IMR-90 (cell line): ENCODE data around the gene TRAPPC12.

ENCODE experiments used
- CTCF ChIP-seq: conservative IDR thresholded peaks from 2 replicates; pipeline ENCODE4 v1.5.1; 2012; ENCODE audit warnings: mild to moderate bottlenecking, low read depth, low read length, improper control_type of control experiment
- MXI1 ChIP-seq: IDR thresholded peaks from 2 replicates; pipeline ENCODE4 v1.6.1; 2012; ENCODE audit warnings: low read depth, mild to moderate bottlenecking, low read length, moderate library complexity, borderline replicate concordance
- POLR2A ChIP-seq: IDR thresholded peaks from 2 replicates; pipeline ENCODE4 v1.6.1; 2012; ENCODE audit warnings: mild to moderate bottlenecking, low read depth, low read length
- RAD21 ChIP-seq: IDR thresholded peaks from 2 replicates; pipeline ENCODE4 v1.6.1; 2012; ENCODE audit warnings: low read length, improper control_type of control experiment
- RCOR1 ChIP-seq: IDR thresholded peaks from 2 replicates; pipeline ENCODE4 v1.6.1; 2012; ENCODE audit warnings: mild to moderate bottlenecking, low read length, improper control_type of control experiment; ENCODE audit not compliant: insufficient replicate concordance
- RFX5 ChIP-seq: IDR thresholded peaks from 2 replicates; pipeline ENCODE4 v1.8.0; 2012; ENCODE audit warnings: low read depth, mild to moderate bottlenecking, low read length, moderate library complexity
- SMC3 ChIP-seq: fragments of 150-350 bp; IDR thresholded peaks from 2 replicates; pipeline ENCODE4 v1.6.1; 2016; ENCODE audit warnings: low read depth, mild to moderate bottlenecking, antibody characterized with exemption, low read length, moderate library complexity

- TF ChIP-seq CTCF (no peak), RAD21 (no peak), MXI1 (no peak), POLR2A (no peak), SMC3 (no peak), RFX5 (no peak), RCOR1 (no peak)
Measured at GRCh38 chr2:3478846-3479385, 99.4 kb downstream of the TRAPPC12 start.
